CD4-positive, alpha-beta T cell treated with Interferon gamma for 1 hour (primary cell): Measurements from ENCODE around the gene CPT1A.
"Not testable (repeated sequence)": the region's sequence is repeated elsewhere in the genome, so short reads cannot be mapped to it uniquely, and the experiment has no call there.

Source experiments
- DNase-seq: peaks from one replicate; pipeline ENCODE4 v3.0.0-alpha.2; 2020

The CPT1A gene

DNA sequence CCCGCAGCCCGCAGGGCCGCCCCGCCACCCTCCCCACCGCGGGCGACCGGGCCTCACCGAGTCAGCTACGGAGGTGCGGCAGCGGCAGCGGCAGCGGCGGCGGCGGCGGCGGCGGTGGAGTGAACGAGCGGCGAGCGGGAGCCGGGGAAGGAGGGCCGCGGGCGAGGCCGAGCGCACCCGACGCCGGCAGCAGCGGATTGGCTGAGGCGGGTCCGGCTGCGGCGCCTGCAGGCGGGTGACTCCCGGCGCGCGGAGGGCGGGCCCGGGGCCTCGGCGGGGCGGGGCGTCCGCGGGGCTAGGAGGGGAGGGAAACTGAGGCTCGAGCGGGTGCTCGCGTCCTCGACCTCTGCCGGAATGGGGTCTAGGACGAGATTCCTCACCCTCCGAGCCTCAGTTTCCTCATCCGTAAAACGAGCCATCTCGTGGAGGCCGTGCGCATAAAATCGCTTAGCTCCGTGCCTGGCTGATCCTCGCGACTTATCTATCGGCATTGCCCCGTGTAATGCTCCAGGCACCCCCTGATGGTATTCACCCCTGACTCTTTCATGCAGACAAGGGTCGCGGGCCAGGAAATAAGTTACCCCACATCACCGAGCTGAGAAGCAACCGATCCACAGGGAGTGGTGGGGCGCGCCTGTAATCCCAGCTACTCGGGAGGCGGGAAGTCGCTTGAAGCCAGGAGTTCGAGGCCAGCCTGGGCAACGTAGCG, at the start of gene CPT1A:
CPT1A (minus strand) TSS at position 199 of the 709 bp plus-strand sequence. CDS start 26,442 bp downstream, outside the sequence.
- DNase-seq: peak; percentile 71

DNA sequence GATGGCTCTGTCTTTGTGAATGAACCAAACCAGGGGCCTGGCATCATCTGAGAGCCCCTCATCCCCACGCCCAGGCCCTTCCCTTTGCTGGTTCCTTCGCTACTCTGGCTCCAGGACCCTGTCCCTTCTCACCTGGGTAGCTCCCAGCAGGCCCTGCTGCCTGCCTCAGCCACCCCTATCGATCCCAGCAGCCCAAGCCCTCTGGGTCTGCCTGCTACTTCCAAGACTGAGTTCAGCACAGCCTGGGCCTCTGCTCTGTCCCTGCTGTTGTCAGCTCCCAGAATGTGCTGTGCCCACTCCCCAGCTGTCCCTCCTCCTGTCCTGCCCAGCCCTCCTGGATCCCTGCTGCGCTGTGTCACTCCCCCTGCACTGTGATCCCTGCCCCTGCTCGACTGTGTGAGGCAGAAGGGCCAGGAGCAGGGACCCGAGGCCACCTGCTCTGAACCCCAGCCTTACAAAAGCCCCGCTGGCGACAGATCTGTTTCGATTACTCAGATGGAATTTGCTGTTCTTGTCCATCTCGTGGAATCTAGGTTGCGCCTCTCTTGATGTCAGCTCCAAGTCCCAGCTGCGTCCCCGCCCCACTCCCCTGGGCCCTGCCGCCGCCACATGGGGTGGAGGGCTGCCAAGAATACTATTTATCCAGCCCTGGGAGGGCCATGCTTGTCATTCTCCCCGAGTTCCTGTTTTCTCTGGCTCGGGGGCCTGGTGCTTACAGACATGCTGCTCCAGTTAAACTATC, 48.9 kb upstream of the CPT1A start:
- no peak for DNase-seq

DNA sequence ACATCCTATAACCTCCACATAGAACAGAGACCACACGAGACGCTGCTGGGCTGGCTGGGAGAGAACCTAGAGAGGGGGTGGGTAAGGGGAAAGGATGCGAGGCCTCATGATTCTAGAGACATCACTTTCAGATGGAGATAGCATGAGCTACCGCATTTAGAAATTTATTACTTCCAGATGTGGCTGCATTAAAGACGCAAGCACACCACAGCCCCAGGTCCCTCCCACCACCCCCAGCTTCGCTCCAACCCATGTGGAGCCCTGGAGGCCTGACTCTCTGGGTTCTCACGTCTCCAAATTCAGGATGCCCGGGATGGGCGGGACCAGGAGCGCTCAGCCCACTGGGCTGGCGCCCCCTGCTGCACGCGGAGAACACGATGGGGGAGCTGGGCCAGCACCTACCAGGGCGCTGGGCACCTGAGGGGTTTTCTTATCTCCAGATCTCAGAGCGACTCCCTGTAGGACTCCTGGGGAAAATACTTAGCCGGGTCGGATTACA, 48.3 kb upstream of the CPT1A start:
- no peak for DNase-seq

DNA sequence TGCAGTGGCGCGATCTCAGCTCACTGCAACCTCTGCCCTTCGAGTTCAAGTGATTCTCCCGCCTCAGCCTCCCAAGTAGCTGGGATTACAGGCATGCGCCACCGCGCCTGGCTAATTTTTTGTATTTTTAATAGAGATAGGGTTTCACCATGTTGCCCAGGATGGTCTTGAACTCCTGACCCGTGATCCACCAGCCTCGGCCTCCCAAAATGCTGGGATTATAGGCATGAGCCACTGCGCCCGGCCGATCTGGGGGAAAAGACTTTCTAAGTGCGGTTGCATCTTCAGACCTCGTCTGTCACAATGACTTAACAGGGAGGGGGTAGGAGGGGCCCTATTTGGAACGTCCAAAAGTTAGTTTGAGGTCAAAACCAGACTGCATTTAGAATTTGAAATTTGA, 43.1 kb upstream of the CPT1A start:
- not testable (repeated sequence) for DNase-seq

GRCh38 chr11:68882391-68882790, 40.7 kb upstream of the CPT1A start:
- DNase-seq: no peak

GRCh38 chr11:68881320-68881719, 39.6 kb upstream of the CPT1A start:
- no peak for DNase-seq

GRCh38 chr11:68880851-68881250, 39.1 kb upstream of the CPT1A start:
- no peak for DNase-seq

DNA sequence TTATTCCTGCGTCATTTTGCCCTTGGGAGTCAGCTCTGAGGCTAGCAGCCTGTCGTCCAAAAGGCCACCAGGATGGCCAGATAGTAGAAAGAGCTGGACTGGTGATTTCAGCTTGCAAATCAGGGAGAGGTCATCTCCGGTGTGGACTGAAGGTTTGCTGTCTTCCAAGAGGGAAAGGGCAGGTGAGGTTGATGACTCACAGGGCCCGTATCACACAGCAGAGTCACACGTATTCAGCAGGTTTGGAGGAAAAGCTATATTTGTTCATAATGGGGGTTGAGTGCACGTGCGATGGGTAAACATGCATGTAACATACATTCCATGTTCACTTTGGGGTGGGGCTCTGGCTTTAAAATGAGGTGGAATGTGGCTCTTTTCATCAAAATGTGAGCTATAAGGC, 36.3 kb upstream of the CPT1A start:
- DNase-seq: no peak

GRCh38 chr11:68872216-68873003, 30.7 kb upstream of the CPT1A start:
- DNase-seq: no peak

GRCh38 chr11:68870470-68870869, 28.8 kb upstream of the CPT1A start:
- no peak for DNase-seq

GRCh38 chr11:68868221-68868835, 26.6 kb upstream of the CPT1A start:
- DNase-seq: no peak

GRCh38 chr11:68867066-68867465, 25.4 kb upstream of the CPT1A start:
- DNase-seq: no peak

DNA sequence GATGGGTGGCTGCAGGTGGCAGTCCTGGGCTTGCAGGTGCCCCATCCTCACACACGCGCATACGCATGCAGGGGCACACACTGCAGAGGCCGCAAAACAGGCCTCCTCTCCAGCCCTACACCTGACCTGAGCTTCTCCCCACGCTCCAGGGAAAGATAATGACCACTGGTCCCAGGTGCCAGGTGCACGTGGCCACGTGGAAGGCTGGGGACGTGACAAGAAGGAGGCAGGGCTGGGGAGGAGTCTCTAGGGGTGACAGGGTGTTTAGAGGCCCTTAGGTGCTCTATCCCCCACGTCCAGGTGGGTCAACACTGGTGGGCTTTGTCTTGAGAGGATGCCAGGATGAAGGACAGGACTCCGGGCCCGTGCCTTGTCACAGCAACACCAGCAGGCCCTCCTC, 23.5 kb upstream of the CPT1A start:
- no peak for DNase-seq

DNA sequence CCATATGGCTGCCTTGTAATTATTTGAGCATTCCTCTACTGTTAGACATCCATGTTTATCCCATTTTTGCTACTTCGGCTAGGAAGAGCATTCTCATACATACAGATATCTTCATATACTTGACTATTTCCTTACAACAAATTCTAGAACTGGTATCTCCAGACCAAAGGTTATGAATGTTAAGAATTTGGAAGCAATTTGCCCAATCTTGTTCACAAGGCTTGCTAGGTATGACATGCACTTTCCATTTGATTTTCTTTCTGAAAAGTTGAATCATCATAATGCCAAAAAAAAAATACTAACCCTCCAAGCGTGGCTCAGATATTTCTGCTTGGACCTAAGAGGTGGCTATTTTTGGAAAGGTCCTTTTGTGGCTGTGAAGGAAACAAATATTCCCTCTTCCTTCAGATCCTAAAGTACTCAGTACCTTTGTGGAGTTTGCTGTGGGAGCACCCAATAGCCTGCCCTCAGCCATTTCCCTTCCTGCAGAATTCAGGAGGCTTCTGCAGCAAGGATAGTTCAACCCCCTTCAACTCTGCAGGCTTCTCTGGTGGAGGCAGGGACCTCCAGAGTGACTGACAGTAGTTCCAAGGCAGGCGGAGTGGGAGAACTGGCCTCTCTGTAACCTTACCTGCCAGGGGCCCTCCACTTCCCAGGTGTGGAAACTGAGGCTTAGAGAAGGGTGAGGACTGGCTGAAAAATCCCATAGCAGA, 22.0 kb upstream of the CPT1A start:
- DNase-seq: no peak

DNA sequence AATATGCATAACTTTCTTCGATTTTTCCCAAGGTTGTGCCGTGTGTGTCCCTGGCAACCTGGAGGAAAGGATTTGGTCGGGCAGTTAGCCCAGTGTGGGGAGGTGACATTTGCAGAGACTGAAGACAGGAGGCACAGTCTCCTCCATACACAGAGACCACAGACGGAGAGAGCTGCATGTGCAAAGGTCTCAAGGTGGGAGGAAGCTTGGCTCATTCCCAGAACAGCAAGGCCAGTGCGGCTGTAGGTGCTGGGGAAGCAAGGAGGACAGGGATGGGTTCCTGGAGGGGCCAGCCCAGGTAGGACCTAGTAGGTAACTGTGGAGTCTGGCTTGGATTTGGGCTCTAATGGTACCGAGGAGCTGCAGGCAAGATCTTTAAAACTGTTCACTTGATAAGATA, 20.7 kb upstream of the CPT1A start:
- DNase-seq: no peak

- DNase-seq: no peak
Measured at GRCh38 chr11:68859123-68859522, 17.4 kb upstream of the CPT1A start.

GRCh38 chr11:68857037-68857586, 15.4 kb upstream of the CPT1A start:
- DNase-seq: no peak

DNA sequence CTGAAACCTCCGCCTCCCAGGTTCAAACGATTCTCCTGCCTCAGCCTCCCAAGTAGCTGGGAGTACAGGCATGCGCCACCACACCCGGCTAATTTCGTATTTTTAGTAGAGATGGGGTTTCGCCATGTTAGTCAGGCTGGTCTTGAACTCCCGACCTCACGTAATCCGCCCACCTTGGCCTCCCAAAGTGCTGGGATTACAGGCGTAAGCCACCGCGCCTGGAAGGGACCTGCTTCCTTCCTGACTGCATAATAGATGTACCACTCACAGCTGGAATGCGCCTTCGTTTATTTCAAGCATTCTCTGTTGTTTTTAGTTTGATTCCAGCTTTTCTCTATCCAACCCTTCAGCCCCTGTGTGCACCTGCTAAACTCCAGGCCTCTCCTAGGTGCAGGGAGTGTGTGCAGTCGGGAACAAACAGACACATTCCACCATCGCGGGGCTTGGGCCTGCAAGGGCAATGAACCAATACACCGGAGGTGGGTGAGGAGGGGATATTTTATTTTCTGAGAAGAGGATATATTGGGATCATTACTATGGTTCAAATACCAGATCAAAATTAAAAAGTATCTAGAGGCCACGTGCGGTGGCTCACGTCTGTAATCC, 14.8 kb upstream of the CPT1A start:
- DNase-seq: not testable (repeated sequence)

DNA sequence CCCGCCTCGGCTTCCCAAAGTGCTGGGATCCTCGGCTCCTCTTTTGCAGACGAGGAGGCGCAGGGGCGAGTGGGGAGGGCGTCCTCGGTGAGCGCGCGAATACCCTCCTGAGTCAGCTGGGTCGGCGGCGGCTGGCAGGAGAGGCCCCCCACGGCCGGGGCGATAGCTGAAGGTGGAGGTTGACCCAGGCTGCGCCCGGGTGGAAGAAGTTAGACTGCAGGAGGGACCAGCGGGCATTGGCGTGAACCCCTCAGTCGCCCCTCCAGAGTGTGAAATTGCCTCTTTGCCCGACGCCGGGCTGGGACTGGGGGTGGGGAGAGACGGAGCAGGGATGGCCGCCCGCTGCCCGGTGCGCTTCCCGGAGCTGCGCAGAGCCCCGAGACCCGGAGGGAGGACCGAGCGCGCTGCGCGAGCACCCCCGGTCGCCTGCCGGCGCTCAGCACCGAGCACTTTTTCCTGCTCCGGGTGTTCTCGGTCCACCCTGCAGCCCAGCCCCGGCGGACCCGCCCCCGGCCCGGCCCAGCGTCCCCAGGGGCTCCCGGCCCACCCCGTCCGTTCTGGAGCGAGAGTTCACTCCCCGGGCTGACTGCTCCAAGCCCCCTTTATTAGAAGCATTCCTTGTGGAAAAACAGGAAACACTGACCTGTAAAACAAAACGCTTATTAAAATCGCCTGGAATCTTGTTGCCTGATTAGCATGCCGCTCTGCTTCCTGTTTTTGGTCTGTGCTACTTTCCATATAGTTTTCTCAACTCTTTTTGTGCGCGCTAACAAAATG, 13.7 kb upstream of the CPT1A start:
- DNase-seq: peak; percentile 34

DNA sequence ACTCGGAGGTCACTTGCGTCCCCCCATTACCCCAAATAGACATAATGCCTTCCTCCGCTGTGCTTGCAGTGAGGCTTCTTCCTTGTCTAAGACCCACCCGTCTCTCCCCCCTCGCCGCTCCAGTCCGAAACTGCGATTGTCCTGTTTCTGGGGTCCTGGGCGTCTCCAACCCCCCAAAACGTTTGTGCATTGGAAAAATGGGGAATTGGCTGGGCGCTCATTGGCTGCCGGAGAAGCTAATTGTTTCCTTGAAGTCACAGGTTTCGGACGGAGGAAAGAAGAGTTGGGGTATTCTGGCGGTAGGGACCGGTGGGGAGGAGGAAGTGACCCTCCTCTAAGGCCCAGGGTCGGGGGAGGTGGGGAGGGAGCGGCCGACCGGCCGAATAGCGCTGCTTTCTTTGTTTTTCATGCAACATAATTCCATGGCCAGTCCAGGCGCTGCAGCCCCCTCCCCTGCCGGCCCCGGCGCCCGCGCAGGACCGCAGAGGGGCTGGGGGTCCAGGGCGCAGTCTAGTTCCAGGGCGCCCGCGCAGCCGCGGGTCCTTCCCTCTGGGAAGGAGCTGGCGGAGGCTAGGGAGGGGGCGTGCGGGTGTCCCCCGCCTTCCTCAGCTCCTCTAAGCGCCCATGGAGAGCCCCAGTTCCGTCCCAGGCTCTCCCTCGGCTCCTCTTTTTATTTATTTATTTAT, 12.7 kb upstream of the CPT1A start:
- DNase-seq: no peak
